ENCODE measurements around the gene ISOC2.

The ISOC2 gene

DNA sequence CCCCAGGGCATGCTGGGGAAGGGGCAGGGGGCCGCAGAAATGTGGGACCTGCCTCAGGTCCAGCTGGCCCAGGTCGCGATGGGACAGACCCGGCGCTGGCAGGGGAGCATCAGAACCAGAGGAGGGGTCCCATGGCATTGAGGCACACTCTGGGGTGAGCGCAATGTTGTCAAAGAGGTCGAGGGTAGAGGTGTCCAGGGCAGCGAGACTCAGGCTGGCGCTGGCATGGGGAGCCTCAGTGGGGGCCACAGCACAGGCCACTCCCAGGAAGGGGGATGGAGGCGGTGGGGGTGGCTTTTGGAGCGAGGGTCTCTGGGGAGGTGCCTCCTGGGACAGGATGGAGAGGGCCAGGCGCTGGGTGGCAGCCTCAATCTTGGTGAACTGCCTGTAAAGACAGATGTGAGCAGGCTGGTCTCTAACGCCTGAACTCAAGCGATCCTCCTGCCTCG, 2.2 kb upstream of the ISOC2 start:
- H3K9me3 ChIP-seq (ENCODE audit: low read length) = no peaks in the 10 kb centered on the region
- peaks cover 20% of the 10 kb centered on the region for H3K4me1 ChIP-seq (ENCODE audit: insufficient read depth, low read length, severe bottlenecking)
- no peaks in the 10 kb centered on the region for H3K27me3 ChIP-seq (ENCODE audit: insufficient read depth, low read length)
- no peaks in the 10 kb centered on the region for H3F3A ChIP-seq (ENCODE audit: insufficient read depth, low read length)
- H3K9ac ChIP-seq (ENCODE audit: low read length) = no peak overlapping the region
- H4K20me1 ChIP-seq (ENCODE audit: insufficient read depth, low read length) = no peaks in the 10 kb centered on the region
- H3K36me3 ChIP-seq (ENCODE audit: insufficient read depth, low read length) = no peaks in the 10 kb centered on the region
- no peaks in the 10 kb centered on the region for H3K79me2 ChIP-seq (ENCODE audit: insufficient read depth, low read length)
- no peak for TF ChIP-seq EZH2 (IDR thresholded peaks at IDR 0.05; ENCODE audit: borderline replicate concordance, low read length)
- TF ChIP-seq, protein P1, sequence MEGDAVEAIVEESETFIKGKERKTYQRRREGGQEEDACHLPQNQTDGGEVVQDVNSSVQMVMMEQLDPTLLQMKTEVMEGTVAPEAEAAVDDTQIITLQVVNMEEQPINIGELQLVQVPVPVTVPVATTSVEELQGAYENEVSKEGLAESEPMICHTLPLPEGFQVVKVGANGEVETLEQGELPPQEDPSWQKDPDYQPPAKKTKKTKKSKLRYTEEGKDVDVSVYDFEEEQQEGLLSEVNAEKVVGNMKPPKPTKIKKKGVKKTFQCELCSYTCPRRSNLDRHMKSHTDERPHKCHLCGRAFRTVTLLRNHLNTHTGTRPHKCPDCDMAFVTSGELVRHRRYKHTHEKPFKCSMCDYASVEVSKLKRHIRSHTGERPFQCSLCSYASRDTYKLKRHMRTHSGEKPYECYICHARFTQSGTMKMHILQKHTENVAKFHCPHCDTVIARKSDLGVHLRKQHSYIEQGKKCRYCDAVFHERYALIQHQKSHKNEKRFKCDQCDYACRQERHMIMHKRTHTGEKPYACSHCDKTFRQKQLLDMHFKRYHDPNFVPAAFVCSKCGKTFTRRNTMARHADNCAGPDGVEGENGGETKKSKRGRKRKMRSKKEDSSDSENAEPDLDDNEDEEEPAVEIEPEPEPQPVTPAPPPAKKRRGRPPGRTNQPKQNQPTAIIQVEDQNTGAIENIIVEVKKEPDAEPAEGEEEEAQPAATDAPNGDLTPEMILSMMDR (IDR thresholded peaks at IDR 0.05; ENCODE audit: low read length) = no peak
- no peak overlapping the region for H3K27ac ChIP-seq (ENCODE audit: low read depth, low read length, poor library complexity, severe bottlenecking)
- no peak overlapping the region for H3K4me3 ChIP-seq (ENCODE audit: low read depth, low read length, poor library complexity, severe bottlenecking)
- H3K4me2 ChIP-seq (ENCODE audit: low read length) = no peak overlapping the region
- H3K9me2 ChIP-seq (ENCODE audit: low read depth, low read length) = no peaks in the 10 kb centered on the region
- no peak overlapping the region for H2AFZ ChIP-seq (ENCODE audit: low read length)

DNA sequence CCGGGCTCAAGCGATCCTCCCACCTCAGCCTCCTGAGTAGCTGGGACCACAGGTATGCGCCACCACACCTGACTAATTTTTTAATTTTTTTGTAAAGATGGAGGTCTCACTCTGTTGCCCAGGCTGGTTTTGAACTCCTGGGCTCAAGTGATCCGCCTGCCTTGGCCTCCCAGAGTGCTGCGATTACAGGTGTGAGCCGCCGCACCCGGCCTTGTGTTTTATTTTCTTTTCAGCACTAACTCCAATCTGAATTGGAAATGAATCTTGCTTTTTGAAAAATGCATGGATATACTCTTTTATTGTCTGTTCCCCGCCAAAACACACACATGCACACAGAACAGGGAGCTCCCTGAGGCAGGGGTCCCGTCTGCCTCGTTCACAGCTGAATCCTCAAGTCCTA, 1.3 kb upstream of the ISOC2 start:
- H3K9ac ChIP-seq (ENCODE audit: low read length) = no peak overlapping the region
- no peak overlapping the region for H3K4me2 ChIP-seq (ENCODE audit: low read length)
- peaks cover 20% of the 10 kb centered on the region for H3K4me1 ChIP-seq (ENCODE audit: insufficient read depth, low read length, severe bottlenecking)
- no peaks in the 10 kb centered on the region for H4K20me1 ChIP-seq (ENCODE audit: insufficient read depth, low read length)
- H3K27me3 ChIP-seq (ENCODE audit: insufficient read depth, low read length) = no peaks in the 10 kb centered on the region
- no peaks in the 10 kb centered on the region for H3K9me2 ChIP-seq (ENCODE audit: low read depth, low read length)
- no peak overlapping the region for H3K27ac ChIP-seq (ENCODE audit: low read depth, low read length, poor library complexity, severe bottlenecking)
- H3K4me3 ChIP-seq (ENCODE audit: low read depth, low read length, poor library complexity, severe bottlenecking) = no peak overlapping the region
- TF ChIP-seq, protein P1 (IDR thresholded peaks at IDR 0.05; ENCODE audit: low read length) = no peak
- TF ChIP-seq EZH2 (IDR thresholded peaks at IDR 0.05; ENCODE audit: borderline replicate concordance, low read length) = no peak
- H2AFZ ChIP-seq (ENCODE audit: low read length) = no peak overlapping the region
- H3F3A ChIP-seq (ENCODE audit: insufficient read depth, low read length) = no peaks in the 10 kb centered on the region
- H3K79me2 ChIP-seq (ENCODE audit: insufficient read depth, low read length) = no peaks in the 10 kb centered on the region
- H3K36me3 ChIP-seq (ENCODE audit: insufficient read depth, low read length) = no peaks in the 10 kb centered on the region
- H3K9me3 ChIP-seq (ENCODE audit: low read length) = no peaks in the 10 kb centered on the region

DNA sequence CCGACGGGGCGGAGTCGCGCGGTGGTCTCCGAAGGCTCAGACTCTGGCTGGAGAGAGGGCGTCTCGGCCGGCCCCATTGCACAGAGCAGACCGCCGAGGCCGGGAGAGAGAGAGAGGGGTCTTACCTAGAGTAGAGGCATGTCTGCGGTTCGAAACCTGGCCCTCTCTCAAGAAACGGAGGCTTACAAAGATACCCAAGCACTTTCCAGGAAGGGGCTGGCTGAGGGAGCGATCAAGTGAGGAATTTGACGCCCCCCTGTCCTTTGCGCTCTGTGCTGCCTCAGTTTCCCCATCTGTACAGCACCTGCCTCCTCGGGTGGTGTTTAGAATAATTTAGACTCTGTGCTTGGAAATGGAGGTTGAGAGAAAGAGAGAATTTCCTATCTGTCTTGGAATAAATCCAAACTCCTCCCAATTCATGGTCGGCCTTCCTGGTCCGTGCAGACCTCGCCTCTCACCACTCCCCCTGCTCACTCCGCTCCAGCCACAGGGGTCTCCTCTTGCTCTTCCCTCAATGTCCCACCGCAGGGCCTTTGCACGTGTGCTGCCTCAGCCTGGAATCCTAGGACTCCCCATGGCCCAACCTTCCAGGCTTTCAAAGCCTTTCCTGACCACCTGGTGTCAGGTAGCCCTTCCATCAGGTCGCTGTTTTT, 658 bp upstream of the ISOC2 start:
- Histone ChIP-seq H3K4me3 (ENCODE audit: low read depth, low read length, poor library complexity, severe bottlenecking) (peak overlapping the region; percentile 88), H3K36me3 (ENCODE audit: insufficient read depth, low read length) (no peaks in the 10 kb centered on the region), H3K79me2 (ENCODE audit: insufficient read depth, low read length) (no peaks in the 10 kb centered on the region), H3K9me3 (ENCODE audit: low read length) (no peaks in the 10 kb centered on the region), H3K27ac (ENCODE audit: low read depth, low read length, poor library complexity, severe bottlenecking) (no peak overlapping the region), H3K4me2 (ENCODE audit: low read length) (peak overlapping the region; percentile 78), H3K27me3 (ENCODE audit: insufficient read depth, low read length) (no peaks in the 10 kb centered on the region), H3F3A (ENCODE audit: insufficient read depth, low read length) (no peaks in the 10 kb centered on the region), H3K9me2 (ENCODE audit: low read depth, low read length) (no peaks in the 10 kb centered on the region), H3K4me1 (ENCODE audit: insufficient read depth, low read length, severe bottlenecking) (peaks cover 20% of the 10 kb centered on the region), H3K9ac (ENCODE audit: low read length) (peak overlapping the region; percentile 61), H2AFZ (ENCODE audit: low read length) (no peak overlapping the region), H4K20me1 (ENCODE audit: insufficient read depth, low read length) (no peaks in the 10 kb centered on the region)
- TF ChIP-seq, protein P1 (IDR thresholded peaks at IDR 0.05; ENCODE audit: low read length) = no peak
- no peak for TF ChIP-seq EZH2 (IDR thresholded peaks at IDR 0.05; ENCODE audit: borderline replicate concordance, low read length)

Data from OCI-LY1 (cell line).